BE2C (cell line): ENCODE results near the gene SMG6.
A peak's percentile ranks its signal among the peaks of the same experiment; 100 is the strongest.

Experiments used
- DNase-seq: peaks from one replicate; pipeline ENCODE4 v3.0.0-alpha.2; 2020
- H3K27me3 ChIP-seq: fragments of 250-450 bp; sonication (Bioruptor Pico); 2 replicates; pipeline ENCODE4 v1.5.1; 2020; ENCODE audit warnings: mild to moderate bottlenecking
- H3K36me3 ChIP-seq: fragments of 250-450 bp; sonication (Bioruptor Pico); 2 replicates; pipeline ENCODE4 v1.5.1; 2020; ENCODE audit warnings: mild to moderate bottlenecking
- H3K4me1 ChIP-seq: fragments of 250-450 bp; sonication (Bioruptor Pico); 2 replicates; pipeline ENCODE4 v1.5.1; 2020
- H3K4me3 ChIP-seq: 2 replicates; pipeline ENCODE4 v1.5.1; 2011; ENCODE audit warnings: low read depth, low read length
- H3K9me3 ChIP-seq: fragments of 250-450 bp; sonication (Bioruptor Pico); 2 replicates; pipeline ENCODE4 v1.5.1; 2020
- TF ChIP-seq, protein P1 (sequence below): IDR thresholded peaks from 2 replicates; pipeline ENCODE4 v1.5.1; 2012; ENCODE audit warnings: mild to moderate bottlenecking, low read depth, low read length

The SMG6 gene

DNA sequence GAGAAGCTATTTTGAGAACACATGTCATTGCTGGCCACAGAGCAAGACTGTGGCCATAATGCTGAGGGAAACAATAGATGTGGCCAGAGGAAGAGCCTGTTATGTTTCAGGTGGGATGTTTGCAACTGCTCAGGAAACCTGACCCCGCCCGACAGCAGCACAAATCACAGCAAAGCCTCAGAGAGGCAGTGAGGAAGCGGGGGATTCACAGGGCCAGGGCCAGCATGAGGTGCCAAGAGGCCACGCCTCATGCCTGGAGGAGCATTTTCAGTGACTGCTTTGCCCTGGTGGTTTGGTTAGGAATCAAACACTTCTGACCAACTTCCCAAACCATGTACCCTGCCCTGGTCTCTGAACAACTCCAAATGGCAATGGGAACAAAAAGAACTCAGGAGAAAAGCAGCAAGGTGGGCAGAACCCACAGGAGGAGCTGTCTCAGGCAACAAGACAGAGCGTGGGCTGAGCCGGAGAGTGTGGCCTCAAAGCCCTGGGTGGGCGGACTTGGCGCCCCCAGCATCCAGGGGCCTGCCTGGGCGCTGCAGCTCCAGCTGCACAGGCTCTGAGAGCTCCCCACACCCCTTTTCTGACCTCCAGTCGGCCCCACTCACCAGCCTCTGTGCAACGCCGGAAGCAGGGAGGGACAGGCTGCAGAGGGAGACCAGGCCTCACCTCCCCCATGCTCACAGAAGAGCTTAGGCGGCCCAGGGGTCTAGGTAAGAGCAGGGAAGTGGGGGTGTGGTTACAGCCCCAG is 228.1 kb downstream of the SMG6 start:
- H3K4me1 ChIP-seq: peaks cover 16% of the 10 kb centered on the region

DNA sequence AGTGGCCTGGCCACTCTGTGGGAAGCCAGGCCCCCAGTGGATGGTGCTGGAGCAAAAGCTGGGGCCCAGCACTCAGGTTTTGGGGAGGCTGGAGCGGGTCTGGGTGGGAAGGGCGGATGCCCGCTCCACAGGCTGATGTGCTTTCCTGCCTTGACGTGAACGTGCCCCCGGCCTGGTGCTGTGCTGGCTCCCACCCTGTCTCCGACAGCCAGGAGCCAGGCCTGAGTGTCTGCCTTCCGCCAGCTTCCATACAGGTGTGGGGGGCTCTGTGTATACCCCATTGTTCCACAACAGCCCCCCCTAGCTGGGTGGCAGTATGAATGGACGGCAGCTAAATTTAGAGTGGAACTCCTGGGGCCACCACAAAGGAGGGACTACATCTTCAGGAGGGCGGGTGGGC is 228.7 kb downstream of the SMG6 start:
- Histone ChIP-seq H3K36me3 (no peaks in the 10 kb centered on the region), H3K4me1 (peaks cover 16% of the 10 kb centered on the region), H3K27me3 (no peaks in the 10 kb centered on the region), H3K9me3 (no peaks in the 10 kb centered on the region), H3K4me3 (no peak overlapping the region)
- DNase-seq: no peak
- TF ChIP-seq, protein P1, sequence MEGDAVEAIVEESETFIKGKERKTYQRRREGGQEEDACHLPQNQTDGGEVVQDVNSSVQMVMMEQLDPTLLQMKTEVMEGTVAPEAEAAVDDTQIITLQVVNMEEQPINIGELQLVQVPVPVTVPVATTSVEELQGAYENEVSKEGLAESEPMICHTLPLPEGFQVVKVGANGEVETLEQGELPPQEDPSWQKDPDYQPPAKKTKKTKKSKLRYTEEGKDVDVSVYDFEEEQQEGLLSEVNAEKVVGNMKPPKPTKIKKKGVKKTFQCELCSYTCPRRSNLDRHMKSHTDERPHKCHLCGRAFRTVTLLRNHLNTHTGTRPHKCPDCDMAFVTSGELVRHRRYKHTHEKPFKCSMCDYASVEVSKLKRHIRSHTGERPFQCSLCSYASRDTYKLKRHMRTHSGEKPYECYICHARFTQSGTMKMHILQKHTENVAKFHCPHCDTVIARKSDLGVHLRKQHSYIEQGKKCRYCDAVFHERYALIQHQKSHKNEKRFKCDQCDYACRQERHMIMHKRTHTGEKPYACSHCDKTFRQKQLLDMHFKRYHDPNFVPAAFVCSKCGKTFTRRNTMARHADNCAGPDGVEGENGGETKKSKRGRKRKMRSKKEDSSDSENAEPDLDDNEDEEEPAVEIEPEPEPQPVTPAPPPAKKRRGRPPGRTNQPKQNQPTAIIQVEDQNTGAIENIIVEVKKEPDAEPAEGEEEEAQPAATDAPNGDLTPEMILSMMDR: no peak

More for the DNA sequence above, 228.1 kb downstream of the SMG6 start:
- no peaks in the 10 kb centered on the region for H3K9me3 ChIP-seq
- TF ChIP-seq, protein P1: no peak
- DNase-seq: peak; percentile 58
- no peak overlapping the region for H3K4me3 ChIP-seq
- H3K36me3 ChIP-seq: no peaks in the 10 kb centered on the region
- no peaks in the 10 kb centered on the region for H3K27me3 ChIP-seq

- Histone ChIP-seq H3K9me3 (no peaks in the 10 kb centered on the region), H3K4me1 (peaks cover 16% of the 10 kb centered on the region), H3K4me3 (no peak overlapping the region), H3K36me3 (no peaks in the 10 kb centered on the region), H3K27me3 (no peaks in the 10 kb centered on the region)
- TF ChIP-seq, protein P1: no peak
- DNase-seq: no peak
Observed at GRCh38 chr17:2071455-2072281, 231.9 kb downstream of the SMG6 start.

DNA sequence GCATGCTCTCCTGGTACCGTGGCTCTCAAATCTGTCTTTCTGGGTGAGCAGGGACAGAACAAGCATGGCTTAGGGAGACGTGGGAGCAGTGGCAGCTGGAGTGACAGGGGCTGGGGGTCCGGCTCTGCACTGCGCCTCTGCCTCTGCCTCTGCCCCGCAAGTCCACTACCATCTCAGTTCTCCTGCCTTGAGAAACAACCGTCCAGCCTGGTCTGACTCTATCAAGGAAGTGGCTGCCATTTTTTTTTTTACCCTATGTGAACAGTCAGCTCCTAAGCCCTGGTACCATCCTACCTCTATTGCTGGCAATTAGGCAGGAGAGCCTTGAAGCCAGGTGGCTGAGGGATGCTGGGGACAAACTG is 232.6 kb downstream of the SMG6 start:
- H3K9me3 ChIP-seq: no peaks in the 10 kb centered on the region
- TF ChIP-seq, protein P1: no peak
- H3K4me1 ChIP-seq: peaks cover 13% of the 10 kb centered on the region
- H3K4me3 ChIP-seq: no peak overlapping the region
- no peak for DNase-seq
- H3K36me3 ChIP-seq: no peaks in the 10 kb centered on the region
- no peaks in the 10 kb centered on the region for H3K27me3 ChIP-seq

- peaks cover 7% of the 10 kb centered on the region for H3K4me1 ChIP-seq
- no peak overlapping the region for H3K4me3 ChIP-seq
- no peak for DNase-seq
- H3K9me3 ChIP-seq: no peaks in the 10 kb centered on the region
- TF ChIP-seq, protein P1: no peak
- no peaks in the 10 kb centered on the region for H3K36me3 ChIP-seq
- no peaks in the 10 kb centered on the region for H3K27me3 ChIP-seq
Observed at GRCh38 chr17:2070241-2071023, 233.2 kb downstream of the SMG6 start.
